ENCODE data around the gene FAM171A2.
A peak's percentile ranks its signal among the peaks of the same experiment; 100 is the strongest.
"Not testable (repeated sequence)": the region's sequence is repeated elsewhere in the genome, so short reads cannot be mapped to it uniquely, and the experiment has no call there.

Gene FAM171A2

GRCh38 chr17:44360144-44360533 lies 3.5 kb downstream of the FAM171A2 start:
- DNase-seq = no peak

DNA sequence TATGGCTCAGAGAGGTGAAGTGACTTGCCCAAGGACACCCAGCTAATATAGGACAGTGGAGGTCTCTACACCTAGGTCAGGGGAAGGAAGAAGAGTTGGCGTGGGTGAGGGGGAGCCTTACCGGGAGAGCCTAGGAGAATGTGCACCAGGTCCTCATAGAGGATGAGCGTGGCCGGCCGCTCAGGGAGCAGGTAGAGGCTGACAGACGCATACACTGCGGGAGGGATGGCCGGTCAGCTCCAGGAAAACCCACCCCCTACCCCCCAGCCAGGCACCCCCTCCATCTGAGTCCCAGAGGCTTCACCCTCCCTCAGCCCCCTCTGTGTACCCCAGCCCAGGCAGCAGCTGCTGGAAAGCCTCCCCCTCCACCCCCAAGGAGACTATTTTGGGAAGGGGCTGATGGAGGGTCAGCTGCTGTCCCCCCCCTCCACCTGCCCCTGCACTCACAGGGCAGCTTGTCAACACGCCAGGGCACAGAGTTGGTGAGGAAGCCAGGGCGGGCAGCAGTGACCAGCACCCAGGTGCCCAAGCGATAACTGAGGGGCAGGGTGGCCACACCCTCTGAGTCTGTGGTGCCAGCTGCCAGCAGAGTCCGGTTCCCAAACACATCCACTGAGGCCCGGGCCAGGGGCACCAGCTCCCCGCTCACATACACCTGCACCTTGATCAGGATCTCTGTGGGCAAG lies 4.1 kb downstream of the FAM171A2 start:
- DNase-seq = no peak

GRCh38 chr17:44359006-44359405 lies 4.6 kb downstream of the FAM171A2 start:
- no peak for DNase-seq

DNA sequence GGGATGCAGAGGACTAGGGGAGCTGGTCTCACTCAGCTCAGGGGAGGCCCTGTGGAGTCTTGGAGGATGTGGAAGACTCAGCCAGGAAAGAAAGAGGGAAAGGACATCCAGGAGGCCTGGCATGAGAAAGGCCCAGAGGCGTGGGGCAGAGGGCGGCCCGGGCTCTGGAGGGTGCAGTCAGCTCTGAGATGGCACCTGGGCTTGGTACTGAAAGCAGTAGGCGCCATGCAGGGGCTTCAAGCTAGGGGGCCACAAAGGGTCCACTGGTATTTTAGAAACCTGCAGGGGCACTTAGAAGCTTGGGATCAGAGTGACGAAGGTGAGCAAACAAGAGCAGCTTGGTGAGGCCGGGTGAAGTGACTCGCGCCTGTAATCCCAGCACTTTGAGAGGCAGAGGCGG lies 5.6 kb downstream of the FAM171A2 start:
- DNase-seq = no peak

- DNase-seq = no peak
Measured at GRCh38 chr17:44356241-44356640, 7.4 kb downstream of the FAM171A2 start.

GRCh38 chr17:44355642-44356099 lies 8.0 kb downstream of the FAM171A2 start:
- DNase-seq = no peak

- no peak for DNase-seq
Measured at GRCh38 chr17:44354582-44355561, 8.8 kb downstream of the FAM171A2 start.

DNA sequence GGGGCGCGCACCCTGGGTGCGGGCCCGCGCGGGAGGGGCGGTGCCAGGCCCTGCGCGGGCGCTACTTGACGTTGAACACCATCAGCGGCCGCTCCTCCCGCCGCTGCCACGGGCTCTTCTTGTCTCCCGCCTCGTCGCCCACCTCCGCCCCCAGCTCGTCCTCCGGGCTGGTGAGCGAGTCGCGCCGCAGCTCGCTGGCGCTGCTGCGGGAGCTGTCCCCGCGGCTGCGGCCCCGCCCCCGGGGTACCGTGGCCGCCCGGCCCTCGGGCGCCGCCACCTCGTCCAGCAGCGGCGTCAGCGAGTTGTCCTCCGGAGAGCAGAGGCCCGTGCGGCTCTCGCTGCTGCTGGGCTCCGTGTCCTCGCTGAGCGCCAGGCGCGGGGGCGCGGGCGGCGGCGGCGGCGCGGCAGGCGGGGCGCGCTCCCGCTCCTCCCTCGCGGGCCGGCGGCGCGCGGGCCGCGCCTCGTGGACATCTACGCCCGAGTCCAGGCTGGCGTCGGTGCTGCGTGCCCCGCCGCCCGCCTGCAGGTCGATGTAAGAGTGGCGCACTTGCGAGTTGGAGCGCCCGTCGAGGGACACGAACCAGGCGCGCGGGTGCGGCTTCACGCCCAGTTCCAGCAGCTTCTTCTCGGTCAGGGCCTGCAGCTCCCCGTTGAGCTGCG lies 9.9 kb downstream of the FAM171A2 start:
- no peak for DNase-seq

DNA sequence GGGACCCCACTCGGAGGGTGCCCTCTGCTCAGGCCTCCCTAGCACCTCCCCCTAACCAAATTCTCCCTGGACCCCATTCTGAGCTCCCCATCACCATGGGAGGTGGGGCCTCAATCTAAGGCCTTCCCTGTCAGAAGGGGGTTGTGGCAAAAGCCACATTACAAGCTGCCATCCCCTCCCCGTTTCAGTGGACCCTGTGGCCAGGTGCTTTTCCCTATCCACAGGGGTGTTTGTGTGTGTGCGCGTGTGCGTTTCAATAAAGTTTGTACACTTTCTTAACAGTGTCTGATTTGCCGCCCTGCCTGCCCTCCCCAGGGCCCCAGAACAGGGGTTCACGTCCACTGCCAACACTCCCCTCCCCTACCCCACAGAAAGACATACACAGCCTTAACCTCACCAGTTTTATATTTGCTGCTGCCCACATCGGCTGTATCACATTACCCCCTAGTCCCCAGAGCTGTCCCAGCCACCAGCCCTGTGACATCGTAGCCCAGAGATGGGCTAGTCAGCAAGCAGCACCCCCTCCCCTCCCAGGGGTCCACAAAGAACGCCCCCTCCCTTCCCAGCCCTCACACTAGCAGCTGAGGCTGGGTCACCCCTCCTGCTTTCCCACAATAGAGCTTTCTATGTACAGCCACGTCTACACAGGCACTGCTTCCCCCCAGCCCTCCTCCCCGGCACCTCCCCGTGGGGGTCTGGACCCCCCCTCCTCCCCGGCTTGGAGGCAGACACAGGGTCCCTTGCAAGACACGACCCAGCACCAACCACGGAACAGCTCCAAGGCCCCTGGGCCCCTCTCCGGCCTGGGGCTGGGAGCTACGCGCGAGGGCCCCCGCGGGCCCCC lies 10.6 kb downstream of the FAM171A2 start:
- DNase-seq = no peak

DNA sequence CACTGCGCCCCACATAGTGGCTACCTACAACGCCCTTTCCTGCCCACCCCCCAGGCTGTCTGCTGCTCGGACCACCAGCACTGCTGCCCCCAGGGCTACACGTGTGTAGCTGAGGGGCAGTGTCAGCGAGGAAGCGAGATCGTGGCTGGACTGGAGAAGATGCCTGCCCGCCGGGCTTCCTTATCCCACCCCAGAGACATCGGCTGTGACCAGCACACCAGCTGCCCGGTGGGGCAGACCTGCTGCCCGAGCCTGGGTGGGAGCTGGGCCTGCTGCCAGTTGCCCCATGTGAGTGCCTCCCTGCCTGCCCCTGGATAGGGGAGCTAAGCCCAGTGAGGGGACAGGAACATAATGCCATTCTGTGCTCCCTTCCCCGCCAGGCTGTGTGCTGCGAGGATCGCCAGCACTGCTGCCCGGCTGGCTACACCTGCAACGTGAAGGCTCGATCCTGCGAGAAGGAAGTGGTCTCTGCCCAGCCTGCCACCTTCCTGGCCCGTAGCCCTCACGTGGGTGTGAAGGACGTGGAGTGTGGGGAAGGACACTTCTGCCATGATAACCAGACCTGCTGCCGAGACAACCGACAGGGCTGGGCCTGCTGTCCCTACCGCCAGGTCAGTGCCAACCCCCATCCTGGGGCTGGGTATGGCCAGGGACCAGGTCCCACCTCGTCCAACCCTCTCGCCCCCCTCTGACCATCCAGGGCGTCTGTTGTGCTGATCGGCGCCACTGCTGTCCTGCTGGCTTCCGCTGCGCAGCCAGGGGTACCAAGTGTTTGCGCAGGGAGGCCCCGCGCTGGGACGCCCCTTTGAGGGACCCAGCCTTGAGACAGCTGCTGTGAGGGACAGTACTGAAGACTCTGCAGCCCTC lies 11.5 kb downstream of the FAM171A2 start:
- no peak for DNase-seq

DNA sequence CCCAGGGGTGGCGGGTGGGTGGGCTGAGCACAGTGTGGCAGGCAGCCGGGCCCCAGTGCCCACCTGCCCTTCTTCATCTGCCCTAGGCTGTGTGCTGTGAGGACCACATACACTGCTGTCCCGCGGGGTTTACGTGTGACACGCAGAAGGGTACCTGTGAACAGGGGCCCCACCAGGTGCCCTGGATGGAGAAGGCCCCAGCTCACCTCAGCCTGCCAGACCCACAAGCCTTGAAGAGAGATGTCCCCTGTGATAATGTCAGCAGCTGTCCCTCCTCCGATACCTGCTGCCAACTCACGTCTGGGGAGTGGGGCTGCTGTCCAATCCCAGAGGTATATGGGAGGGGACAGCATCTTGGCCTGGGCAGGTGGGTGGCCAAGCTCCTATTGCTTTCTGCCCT lies 12.2 kb downstream of the FAM171A2 start:
- DNase-seq = no peak

DNA sequence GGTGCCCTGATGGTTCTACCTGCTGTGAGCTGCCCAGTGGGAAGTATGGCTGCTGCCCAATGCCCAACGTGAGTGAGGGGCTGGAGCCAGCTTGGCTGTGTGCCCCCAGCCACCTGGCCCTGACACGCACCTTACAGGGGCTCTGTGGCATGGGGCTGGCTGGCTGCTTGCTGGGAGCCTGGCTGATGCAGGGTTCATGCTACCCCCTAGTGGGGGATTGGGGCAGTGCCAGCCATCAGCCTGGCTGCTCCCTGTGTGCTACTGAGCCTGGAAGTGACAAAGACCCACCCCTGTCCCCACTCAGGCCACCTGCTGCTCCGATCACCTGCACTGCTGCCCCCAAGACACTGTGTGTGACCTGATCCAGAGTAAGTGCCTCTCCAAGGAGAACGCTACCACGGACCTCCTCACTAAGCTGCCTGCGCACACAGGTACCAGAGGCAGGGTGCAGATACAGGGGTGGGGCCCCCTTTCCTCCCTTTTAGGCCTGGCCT lies 12.9 kb downstream of the FAM171A2 start:
- DNase-seq = peak; percentile 51

DNA sequence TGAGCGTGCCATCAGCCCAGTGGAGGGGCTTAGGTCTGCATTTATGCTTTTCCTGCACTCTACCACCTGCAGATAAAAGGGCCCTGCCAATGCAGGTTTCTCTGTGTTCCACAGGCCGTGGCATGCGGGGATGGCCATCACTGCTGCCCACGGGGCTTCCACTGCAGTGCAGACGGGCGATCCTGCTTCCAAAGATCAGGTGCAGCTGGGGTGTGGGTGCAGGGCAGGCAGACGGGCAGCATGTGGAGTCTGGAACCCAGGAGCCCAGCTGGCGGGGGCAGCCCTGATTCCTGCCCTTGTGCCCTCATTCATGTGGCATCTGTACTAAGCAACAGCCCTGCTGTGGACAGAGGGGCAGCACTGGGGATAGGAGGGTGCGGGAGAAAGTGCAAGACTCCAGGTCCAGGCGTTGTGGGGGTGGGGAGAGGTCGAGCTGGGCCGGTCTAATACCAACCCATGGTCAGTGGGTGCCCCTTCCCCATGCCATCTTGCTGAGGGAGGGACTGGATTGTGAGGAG lies 14.0 kb downstream of the FAM171A2 start:
- no peak for DNase-seq

DNA sequence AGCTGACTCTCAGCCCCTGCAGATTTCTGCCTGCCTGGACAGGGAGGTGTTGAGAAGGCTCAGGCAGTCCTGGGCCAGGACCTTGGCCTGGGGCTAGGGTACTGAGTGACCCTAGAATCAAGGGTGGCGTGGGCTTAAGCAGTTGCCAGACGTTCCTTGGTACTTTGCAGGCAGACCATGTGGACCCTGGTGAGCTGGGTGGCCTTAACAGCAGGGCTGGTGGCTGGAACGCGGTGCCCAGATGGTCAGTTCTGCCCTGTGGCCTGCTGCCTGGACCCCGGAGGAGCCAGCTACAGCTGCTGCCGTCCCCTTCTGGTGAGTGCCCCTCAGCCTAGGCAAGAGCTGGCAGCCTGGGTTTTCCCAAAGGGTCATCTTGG lies 14.7 kb downstream of the FAM171A2 start:
- no peak for DNase-seq

DNA sequence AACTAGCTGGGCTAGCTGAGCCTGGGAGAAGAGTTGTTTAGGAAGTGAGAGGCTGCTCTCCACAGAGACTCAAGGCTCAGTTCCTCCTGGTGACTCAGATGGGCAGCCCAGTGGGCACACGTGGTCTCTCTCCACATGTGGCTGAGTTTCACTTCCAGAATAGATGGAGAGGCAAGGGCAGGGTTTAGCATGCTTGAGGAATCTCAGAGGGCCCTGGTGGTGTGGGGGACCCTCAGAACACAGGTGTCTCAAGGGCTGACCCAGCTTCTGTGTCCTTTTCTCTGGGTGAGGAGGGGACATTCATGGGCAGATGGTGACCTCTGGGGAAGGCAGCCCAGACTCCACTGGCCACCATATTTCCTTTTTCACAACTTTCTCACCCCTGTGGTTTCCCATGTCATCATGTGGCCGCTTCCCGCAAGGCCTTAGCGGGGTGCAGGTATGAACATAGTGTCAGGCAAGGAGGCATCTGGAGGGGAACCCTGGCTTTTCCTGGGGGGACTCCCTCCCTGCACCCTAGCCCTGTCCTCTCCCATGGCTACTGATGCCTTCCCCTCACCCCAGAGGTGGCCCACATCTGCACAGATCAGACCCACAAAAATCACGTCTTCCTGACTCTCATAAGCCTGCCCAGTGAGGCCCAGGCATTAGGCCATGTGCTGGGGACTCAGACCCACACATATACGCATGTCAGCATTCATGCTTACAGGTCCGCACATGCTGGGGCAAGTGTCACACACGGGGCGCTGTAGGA lies 15.2 kb downstream of the FAM171A2 start:
- DNase-seq = no peak

DNA sequence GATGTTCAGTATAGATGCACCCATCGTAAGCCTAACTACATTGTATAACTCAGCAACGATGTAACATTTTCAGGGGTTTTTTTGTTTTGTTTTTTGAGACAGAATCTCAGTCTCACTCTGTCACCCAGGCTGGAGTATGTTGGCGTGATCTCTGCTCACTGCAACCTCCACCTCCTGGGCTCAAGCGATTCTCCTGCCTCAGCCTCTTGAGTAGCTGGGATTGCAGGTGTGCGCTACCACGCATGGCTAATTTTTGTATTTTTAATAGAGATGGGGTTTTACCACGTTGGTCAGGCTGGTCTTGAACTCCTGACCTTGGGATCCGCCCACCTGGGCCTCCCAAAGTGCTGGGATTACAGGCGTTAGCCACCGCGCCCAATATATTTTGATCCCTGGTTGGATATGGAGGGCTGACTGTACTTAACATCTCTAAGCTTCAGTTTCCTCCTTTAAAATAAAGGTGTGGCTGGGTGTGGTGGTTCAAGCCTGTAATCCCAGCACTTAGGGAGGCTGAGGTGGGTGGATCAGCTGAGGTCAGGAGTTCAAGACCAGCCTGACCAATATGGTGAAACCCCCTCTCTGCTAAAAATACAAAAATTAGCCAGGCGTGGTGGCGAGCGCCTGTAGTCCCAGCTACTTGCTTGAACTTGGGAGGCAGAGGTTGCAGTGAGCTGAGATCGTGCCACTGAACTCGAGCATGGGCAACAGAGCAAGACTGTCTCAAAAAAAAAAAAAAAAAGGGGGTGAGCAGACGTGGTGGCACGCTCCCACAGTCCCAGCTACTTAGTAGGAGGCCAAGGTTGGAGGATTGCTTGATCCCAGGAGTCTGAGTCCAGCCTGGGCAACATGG lies 16.2 kb downstream of the FAM171A2 start:
- DNase-seq = not testable (repeated sequence)

DNA sequence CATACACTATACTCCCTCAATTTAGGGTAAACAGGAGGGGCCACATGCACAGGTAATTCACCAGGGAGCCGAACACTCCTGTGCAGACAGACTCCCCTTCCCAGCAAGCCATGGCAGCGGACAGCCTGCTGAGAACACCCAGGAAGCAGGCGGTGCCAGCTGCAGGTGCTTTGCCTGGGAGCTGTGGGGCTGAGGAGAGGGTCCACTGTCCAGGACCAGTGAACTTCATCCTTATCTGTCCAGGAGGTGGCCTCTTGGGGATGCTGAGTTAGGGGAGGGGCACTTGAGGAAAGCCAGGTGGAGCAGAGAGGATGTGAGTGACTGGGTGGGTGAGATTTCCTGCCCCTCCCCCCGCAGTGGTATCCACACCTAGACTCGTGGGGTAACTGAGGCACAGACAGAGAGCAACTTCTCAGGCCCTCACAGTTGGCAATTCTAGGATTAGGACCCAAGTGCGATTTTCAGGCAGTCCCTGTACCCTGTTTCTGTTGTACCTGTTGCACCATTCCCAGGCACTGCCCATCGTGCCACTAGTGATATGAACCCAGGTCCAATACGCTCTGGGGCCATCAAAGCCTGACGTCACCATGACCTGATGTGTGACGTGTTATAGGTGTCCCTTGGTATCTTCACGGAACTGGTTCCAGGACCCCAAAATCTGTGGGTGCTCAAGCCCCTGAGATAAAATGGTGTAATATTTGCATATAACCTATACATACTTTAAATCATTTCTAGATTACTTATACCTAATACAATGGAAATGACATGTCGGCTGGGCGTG lies 17.4 kb downstream of the FAM171A2 start:
- no peak for DNase-seq

GRCh38 chr17:44345454-44346026 lies 18.1 kb downstream of the FAM171A2 start:
- DNase-seq = peak; percentile 78
